Panc1 (cell line): ENCODE results near the gene ADCYAP1R1.

ENCODE experiments used
- CTCF ChIP-seq: fragments of 450-650 bp; IDR thresholded peaks from 2 replicates; pipeline ENCODE4 v1.5.1; 2017; ENCODE audit warnings: mild to moderate bottlenecking
- POLR2AphosphoS5 ChIP-seq: IDR thresholded peaks from 2 replicates; pipeline ENCODE4 v1.6.1; 2012; ENCODE audit warnings: mild to moderate bottlenecking, low read depth, low read length, moderate library complexity
- REST ChIP-seq, 2 experiments: IDR thresholded peaks; 2 replicates each; pipeline ENCODE4 v1.6.1; 2011 to 2012; ENCODE audit warnings: low read depth in 2 of 2, control low read depth in 1 of 2, low read length in 1 of 2, mild to moderate bottlenecking in 1 of 2, moderate library complexity in 1 of 2; ENCODE audit not compliant: insufficient read depth in 1 of 2

- no peak for TF ChIP-seq POLR2AphosphoS5
- TF ChIP-seq REST (IDR thresholded peaks at IDR 0.05; ENCODE audit: insufficient read depth in 1 of 2, low read depth in 2 of 2, low read length in 1 of 2): no peak
- no peak for TF ChIP-seq CTCF
These were observed 81.4 kb downstream of the ADCYAP1R1 start for GRCh38 chr7:31133497-31133896.
